ENCODE results near the gene B4GALT3. TPM values are rescaled to one million over a fixed set of nuclear protein-coding genes. Genes with fewer than 3 reads are reported as not detected.
A peak's percentile ranks its signal among the peaks of the same experiment; 100 is the strongest.

Gene B4GALT3
- total RNA-seq, 1 experiment from 2014 or later: 40.4 TPM

DNA sequence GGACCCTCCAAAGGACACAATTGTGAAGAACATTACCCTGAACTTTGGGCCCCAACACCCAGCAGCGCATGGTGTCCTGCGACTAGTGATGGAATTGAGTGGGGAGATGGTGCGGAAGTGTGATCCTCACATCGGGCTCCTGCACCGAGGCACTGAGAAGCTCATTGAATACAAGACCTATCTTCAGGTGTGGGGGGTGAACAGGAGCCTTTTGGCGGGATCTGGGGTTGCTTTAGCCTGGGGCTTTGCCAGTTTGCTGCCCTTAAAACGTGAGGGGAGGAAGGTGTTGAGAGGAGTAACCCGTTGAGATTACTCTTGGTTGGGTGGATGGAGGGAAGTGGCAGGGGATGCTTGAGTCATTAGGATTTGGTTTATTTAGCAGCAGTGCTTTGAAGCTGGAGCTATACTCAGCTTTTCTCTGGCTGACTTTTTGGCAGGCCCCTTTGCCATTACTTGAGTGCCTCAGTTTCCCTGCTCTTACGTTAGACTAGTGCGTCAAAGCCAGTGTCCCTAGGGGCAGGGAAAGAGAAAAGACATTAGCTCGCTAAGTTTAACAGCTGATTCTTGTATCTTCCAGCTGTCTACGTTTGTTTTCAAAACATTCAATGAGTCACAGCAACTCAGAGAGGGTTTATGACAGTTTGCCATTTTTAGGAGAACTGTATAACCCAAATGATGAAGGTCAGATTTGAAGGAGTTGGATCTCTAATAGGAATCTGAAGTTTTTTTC is 29.3 kb upstream of the B4GALT3 start:
- peak; percentile 79 for DNase-seq (ENCODE audit: low read depth)

DNA sequence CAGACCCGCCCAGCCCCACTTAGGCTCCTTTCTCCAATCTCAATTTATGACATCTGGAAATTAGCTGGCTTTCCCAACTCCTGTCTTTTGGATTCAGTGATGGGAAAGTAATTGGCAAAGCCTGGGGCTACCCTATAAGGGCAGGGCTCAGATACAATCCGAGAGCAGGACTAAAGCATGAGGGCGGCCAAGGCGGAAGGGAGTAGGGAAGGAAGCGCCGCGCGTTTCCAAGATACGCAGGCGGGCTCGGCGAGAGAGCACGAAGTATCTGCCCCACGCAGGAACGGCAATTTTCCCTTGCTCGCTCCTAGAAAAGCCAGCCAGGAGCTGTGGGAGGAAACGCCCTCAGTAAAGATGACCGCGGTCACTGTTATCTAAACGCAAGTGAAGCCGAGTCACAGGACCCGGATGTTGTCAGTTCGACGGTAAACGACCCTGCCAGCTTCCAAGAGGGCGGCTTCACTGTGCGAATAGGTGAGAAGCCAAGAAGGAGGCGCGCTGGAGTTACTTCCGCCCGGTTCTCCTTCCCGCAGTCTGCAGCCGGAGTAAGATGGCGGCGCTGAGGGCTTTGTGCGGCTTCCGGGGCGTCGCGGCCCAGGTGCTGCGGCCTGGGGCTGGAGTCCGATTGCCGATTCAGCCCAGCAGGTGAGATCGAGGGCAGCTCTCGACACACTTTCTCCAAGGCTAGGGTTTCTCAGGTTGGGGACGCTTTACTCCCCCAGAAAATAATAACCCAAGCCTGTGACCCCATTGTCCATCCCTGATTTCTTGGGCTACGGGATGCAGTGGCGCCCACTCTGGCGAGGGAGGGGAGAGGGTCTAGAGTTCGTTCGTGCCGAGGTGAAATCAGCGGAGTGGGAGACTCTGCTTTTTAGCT is 24.8 kb upstream of the B4GALT3 start, which contains the start of gene NDUFS2:
NDUFS2 (plus strand) TSS at position 532 of the 877 bp plus-strand sequence; CDS start at position 551, 19 bp downstream.
- DNase-seq (ENCODE audit: low read depth): peak; percentile 99

DNA sequence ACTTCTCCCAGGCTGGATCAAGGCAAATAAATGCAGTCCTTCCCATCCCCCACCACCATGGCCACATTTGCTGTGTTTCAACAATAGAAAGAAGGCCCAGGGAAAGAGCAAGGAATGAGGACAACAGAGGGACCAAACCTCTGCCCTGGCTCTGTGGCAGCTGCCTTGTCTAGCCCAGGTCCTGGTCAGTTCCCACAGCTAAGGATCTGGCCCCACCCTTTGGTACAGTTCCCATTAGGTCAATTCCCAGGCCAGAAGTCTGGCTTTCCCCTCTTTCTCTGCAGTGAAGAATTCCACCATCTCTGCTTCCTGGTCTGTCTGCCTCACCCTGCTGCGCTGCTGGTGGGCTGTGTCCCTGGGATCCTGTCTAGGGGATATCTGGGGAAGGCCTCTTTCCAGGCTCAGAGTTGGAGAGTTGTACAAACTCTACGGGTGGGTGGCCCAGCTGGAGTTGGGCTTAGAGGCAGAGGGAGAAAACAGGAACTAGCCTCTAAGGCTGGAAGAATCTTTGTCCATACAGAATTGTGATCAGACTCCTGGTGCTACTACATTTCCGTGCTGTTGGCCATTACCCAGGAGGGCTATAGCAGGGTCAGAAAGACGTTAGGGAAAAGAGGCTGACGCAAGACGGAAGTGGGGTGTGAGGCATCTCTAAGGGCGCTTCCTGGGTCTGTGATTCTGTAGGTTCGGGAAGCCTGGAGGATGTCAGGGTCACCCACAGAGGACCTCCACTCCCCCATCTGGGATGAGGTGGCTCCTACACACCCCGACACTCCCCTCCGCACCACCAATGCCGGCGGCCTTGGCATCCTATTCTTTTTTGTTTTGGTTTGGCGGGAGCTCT is 23.9 kb upstream of the B4GALT3 start:
- DNase-seq (ENCODE audit: low read depth): peak; percentile 54

DNA sequence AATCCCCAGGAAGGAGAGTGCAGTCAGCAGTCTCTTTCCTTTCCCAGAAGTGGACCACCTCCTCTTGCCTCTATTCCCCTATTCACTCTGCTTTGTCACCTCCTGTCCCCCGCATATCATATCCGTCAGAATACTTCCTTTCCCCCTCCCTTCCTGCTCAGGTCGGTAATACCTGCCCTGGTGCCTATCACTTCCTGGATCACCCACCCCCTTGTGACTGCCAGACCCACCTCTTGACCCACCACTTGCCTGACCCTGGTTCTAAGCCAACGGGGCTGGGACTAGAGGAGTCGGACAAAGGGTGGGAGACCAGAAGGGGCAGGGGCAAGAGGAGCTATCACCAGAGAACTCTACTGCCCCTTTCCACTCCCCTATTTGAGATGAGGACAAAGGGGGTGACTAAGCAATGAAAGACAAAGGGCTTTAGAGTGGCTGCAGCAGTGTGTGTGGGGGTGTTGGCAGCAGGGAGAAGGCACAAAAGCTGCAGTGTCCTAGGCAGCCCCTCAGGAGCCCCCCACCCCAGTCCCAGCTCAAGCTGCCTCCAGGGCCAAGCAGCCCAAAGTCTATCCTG is 23.2 kb upstream of the B4GALT3 start:
- DNase-seq (ENCODE audit: low read depth): no peak

DNA sequence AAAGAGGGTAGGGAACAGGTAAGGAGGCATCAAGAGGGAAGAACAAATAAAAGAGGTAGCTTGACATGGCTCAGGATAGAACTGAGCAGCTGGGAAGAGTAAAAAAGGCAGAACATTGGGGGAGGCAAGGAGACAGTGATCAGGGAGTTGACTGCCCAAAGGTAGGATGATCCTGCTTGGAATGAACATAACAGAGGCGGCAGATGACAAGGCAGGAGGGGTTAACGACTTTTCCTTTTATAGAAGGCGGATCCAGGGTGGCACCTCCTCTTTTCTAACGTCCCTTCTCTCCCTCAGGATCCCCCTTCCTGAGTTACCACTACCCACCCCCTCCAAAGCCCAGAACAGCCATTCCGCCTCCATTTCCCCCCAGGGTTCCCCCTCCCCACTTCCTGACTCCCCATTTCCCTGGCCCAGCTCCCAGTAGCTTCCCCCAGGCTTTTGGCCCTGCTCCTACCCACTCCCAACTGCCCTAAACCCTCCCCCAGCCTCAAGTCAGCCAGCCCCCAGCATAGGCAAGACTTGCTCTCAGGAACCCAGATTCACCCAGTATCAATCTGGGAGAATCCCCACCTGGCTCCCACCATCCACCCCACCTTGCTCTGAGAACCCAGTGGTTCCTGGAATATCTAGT is 22.3 kb upstream of the B4GALT3 start:
- no peak for DNase-seq (ENCODE audit: low read depth)

DNA sequence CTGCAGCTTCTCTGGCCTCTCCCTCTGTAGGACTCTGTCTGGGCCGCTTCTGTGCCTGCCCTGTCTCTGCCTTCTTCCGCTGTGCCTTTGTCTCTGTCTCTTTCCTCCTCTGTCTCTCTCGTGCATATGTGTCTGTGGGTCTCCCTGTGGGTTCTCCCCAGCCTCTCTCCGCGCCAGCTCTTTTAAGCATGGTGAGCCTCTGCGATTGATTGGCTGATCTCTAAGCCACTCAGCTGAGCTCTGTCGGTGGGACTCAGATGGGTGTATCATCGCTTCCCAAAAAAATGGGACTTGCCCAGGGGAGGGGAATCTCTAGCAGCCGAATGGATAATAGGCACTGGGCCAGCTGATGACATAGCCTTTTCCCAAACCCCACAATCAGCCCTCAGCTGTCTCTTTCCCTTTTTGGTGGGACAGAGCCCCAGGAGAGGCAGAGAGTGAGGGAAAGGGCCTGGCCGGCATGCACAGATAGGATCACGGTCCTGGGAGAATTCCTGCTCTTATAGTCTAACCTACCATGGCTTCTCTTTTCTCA is 21.7 kb upstream of the B4GALT3 start, which contains the start of gene ADAMTS4:
ADAMTS4 (minus strand) TSS at position 158 of the 535 bp plus-strand sequence. CDS start 427 bp downstream, outside the sequence.
- peak; percentile 91 for DNase-seq (ENCODE audit: low read depth)

DNA sequence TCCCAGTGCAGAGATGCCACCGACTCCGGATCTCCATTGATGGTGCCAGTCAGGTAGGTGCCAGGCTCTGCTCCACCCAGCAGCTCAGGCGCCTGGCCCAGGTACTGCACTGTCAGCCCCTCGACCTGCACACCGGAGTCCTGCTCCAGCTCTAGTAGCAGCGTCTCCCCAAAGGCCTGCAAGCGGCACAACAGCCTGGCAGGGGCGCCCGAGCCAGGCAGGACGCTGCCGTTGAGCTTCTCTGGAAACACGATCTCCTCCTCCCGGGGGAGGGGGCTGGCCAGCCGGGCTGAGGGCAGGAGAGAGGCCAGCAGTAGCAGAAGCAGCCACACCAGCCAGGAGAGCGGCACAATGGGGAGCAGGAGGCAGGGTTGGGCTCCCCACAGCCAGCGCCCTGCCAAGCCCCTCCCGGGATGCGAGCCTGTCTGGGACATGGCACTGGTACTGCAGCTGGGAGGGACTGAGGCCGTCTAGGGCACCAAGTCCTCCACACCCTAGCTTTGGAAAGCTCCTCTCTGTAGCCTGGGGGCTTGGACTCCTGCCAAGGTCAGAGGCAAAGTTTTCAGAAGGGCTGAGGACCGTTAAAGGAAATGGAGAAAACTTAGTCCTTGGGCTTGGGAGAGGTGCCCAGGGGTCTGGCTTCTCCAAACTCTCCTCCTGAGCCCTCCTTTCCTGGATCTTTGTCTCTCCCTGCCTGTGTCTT is 21.0 kb upstream of the B4GALT3 start:
- peak; percentile 58 for DNase-seq (ENCODE audit: low read depth)

DNA sequence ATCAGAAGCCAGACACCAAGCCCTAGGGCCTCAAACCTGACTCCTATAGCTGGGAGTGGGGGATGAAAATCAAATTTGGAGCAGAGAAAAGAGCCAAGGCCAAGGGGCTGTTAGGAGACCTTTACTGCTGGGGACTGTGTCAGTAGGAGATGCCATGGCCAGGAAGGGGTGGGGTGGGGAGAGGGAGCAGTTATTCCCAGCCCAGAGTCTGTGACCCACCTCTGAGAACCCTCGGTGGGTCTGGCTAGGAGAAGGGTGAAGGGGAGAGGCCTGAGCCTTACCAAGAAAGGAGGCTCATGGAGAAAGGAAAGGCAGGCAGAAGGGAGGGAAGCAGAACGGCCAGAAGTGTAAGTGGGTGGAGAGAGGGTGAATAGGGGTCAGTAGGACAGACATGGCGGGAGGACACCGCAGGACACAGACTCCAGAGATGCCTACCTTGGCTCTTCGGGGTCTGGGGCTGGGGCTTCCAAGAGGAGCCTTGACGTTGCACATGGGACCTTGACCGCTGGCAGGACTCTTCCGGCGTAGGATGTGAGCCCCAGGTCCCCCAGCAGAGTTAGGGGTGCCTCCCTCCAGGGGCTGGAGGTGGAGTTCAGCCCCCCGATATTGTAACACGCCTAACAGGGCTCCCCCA is 20.4 kb upstream of the B4GALT3 start:
- DNase-seq (ENCODE audit: low read depth): no peak

DNA sequence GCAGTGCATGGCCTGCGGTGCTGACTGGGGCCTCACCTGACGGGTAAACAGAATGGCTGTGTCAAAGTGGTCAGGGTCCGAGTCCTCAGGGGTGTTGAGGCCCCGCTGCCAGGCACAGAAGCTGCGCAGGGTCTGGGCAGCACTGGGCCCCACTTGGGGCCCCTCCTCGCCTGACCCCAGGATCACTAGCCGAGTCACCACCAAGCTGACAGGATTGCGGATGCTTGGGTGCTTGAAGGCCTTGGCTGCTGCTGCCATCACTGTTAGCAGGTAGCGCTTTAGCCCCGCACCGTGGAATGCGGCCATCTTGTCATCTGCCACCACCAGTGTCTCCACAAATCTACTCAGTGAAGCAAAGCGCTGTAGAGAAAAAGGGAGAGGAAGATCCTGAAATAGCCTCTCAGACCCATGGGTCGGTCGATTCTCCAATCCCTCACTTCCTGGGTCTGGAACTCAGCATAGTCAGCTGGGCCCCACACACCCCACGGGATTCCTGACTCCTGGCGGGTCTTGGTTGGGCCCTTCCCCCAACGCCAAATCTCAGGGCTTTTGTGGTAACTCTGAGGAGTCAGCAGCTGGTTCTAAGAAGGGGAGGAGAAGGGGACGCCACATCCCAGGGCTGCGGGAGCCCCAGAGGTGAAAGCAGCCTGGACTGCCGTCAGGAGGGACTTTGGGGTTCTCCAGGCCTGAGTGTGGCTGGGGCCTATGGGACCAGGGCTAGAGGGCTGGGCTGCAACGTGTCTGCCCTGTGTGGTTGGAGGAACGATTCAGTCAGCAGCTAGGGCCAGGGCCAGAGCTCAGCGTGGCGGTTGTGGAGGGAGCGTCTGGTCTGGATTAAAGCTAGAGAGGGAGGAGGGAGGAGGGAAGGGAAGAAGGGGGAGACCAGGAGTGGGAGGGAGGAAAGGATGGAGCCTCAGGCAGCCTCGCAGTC is 19.5 kb upstream of the B4GALT3 start:
- peak; percentile 66 for DNase-seq (ENCODE audit: low read depth)

DNA sequence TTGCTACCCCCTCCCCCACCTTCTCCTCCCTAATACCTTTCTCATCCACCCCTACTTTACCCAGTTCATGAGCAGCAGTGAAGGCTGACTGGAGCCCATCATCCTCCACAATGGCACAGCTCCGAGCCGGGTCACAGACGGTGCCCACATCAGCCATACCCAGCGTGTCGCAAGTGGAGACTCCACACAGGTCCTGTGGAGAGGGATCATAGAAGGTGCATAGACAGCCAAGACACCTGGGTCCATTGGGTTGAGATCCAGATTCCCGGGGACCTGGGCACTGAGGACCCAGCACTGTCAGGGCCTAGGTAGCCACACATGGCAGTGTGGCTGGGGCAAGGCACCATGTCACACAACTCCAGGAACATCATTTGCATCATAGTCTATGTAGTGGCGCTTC is 18.8 kb upstream of the B4GALT3 start:
- DNase-seq (ENCODE audit: low read depth): no peak

DNA sequence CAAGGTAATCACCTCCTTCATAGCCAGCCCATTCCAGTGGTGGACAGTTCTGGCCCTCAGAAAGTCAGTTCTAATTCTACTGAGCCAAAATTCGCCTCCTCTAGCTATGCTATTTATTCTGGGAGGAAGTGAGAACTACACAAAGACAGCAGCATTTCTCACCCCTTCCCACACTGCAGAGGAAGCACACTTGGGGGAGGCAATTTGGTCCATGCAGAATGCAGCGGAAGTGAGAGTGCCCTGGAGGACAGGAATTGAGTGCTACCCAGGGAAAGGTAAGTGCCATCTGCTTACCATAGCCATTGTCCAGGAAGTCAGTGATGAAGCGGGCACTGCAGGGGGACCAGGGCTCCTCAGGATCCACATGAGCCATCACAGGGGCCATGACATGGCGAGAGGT is 17.9 kb upstream of the B4GALT3 start:
- no peak for DNase-seq (ENCODE audit: low read depth)

DNA sequence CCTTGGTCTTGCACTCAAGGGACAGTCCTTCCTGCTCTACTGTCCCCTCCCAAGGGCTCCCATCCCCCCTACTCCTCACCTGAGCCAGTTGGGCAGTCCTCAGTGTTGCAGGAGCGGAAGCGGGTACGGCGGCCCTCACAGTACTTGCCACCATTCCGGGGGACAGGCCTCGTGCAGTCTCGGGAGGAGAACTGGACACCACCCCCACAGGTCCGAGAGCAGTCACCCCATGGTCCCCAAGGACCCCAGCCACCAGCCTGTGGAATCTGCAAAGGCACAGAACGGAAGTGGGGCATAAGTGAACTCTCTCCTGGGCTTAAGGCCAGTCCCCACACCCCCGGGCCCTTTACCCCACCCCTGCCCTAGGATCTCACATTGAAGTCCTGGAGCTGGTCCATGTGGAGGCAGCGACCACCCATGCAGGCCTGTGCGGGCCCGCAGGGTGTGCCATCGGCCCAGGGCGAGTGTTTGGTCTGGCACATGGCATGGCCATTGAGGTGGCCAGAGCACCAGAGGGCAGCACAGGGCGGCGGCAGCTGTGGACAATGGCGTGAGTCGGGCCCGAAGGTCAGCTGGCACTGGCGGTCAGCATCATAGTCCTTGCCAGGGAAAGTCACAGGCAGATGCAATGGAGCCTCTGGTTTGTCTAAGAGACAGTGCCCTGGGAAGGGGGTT is 16.4 kb upstream of the B4GALT3 start:
- DNase-seq (ENCODE audit: low read depth): peak; percentile 78

DNA sequence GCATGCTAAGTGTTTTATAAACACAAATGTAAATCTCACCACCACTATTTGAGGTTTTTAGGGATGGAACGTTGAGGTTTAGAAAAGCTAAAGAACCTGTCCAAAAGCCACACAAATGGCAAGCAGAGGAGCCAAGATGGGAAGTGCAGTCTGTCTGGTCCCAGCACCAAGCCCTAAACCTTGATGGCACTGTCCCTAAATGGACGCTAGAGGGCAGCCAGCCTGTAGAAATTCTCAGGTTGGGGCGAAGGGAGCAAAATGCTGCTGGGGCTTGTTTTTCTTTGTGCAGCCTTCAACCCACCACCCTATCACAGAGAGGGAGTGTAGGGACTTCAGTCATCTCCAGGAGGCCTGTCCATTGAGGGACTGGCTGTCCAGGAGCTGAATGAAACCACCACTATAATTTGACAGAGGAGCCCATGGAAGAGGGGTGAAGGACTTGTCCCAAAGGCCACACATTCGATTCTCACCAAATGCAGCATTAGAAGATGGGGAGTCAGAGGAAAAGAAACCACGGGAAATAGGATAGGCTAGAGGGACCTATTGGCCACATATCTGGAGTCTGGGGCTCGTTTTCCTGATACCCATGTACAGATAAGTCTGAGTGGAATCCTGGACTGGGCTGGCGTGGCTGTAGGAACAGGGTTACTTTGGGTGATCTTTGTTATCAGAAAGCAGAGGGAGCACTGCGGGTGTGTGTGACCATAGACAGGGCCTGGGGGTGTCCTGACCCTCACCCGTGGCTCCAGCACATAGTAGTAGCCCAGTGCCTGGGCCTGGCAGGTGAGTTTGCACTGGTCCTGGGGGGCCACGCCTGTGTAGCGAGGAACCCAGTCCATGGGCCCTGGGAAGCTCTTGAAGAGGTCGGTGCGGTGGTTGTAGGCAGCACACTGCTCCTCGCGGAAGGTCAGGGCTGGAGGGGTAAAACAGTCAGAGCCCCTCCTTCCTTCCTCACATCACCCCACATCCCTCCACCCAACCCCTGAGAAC is 15.5 kb upstream of the B4GALT3 start:
- peak; percentile 75 for DNase-seq (ENCODE audit: low read depth)

DNA sequence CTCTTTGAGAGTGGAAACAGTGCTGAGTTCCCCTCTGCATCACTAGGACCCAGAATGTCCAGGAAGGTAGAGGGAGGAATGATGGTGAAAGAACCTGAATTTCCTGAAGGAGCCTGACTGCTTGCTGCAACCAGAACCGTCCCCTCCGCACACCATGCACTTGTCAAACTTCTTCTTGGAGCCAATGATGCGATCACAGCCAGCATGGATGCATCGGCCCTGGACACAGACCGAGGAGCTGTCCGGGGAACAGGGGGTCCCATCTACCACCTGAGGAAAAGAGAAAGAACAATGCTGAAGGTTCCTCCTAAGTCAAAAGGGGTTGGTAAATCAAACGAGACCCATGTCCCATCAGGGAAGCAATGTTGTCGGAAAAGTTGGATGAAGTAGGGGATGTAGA is 14.7 kb upstream of the B4GALT3 start:
- no peak for DNase-seq (ENCODE audit: low read depth)

DNA sequence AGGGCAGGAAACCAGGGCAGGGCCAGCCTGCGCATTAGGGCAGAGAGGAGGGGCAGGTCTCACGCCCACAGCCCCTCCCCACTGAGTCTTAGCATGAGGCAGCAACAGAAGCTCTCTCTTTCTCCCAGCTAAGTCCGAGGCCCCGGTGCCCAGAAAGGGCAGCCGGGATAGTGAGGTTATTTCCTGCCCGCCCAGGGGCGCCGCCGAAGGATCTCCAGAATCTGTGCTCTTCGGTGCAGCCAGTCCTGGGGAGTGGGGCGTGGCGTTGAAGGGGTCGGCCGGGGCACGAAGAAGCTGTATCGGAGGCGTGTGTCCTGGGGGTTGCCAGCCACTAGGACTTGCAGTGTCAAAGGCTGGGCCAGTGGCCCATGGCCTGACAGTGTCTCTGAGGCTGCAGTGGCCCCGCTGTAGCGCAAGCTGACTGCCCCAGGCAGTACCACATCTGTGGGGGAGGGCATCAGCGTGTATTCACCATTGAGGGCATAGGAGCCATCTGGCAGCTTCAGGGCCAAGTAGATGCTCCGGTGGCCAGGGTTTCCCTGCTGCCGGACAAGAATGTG is 13.7 kb upstream of the B4GALT3 start:
- no peak for DNase-seq (ENCODE audit: low read depth)

DNA sequence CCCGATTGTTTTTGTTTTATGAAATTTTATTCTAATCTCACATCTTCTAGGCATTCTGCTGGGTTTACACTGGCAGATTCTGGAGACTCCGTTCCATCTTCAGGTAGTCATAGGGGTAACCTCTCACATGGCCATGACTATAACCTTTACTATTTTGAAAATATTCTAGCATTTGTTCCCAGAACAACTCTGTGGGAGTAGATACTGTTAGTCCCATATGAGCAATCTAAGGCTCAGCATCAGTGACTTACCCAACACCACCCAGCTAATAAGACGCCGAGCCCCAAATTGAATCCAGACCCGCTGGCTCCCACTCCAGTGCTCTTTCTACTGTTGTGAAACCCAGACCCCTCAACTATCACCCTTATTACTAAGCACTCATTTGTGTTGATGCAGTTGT is 11.7 kb upstream of the B4GALT3 start:
- no peak for DNase-seq (ENCODE audit: low read depth)

All from LHCN-M2 (cell line).